IPS-NIHi7 (cell line): Measurements from ENCODE around the gene ALDH18A1.
"Not testable (repeated sequence)": the region's sequence is repeated elsewhere in the genome, so short reads cannot be mapped to it uniquely, and the experiment has no call there.

Experiments used
- DNase-seq: peaks from one replicate; pipeline ENCODE4 v3.0.0; 2012; ENCODE audit warnings: mixed read lengths; ENCODE audit errors: extremely low spot score

Gene ALDH18A1

GRCh38 chr10:95650232-95650631 lies 6.3 kb downstream of the ALDH18A1 start:
- DNase-seq: peak; percentile 29

GRCh38 chr10:95648138-95648537 lies 8.4 kb downstream of the ALDH18A1 start:
- DNase-seq: no peak

- DNase-seq: no peak
Observed at GRCh38 chr10:95646160-95646559, 10.4 kb downstream of the ALDH18A1 start.

GRCh38 chr10:95644901-95645300 lies 11.6 kb downstream of the ALDH18A1 start:
- no peak for DNase-seq

- DNase-seq: no peak
Observed at GRCh38 chr10:95640891-95641315, 15.6 kb downstream of the ALDH18A1 start.

- no peak for DNase-seq
Observed at GRCh38 chr10:95637911-95638310, 18.6 kb downstream of the ALDH18A1 start.

GRCh38 chr10:95637140-95637539 lies 19.4 kb downstream of the ALDH18A1 start:
- DNase-seq: no peak

GRCh38 chr10:95635319-95635733 lies 21.2 kb downstream of the ALDH18A1 start:
- no peak for DNase-seq

- no peak for DNase-seq
Observed at GRCh38 chr10:95628786-95629185, 27.7 kb downstream of the ALDH18A1 start.

GRCh38 chr10:95626500-95626899 lies 30.0 kb downstream of the ALDH18A1 start:
- DNase-seq: no peak

- DNase-seq: not testable (repeated sequence)
Observed at GRCh38 chr10:95620415-95620814, 36.1 kb downstream of the ALDH18A1 start.

- no peak for DNase-seq
Observed at GRCh38 chr10:95618101-95618500, 38.4 kb downstream of the ALDH18A1 start.

GRCh38 chr10:95616446-95616845 lies 40.1 kb downstream of the ALDH18A1 start:
- no peak for DNase-seq

GRCh38 chr10:95613330-95613729 lies 43.2 kb downstream of the ALDH18A1 start:
- no peak for DNase-seq

GRCh38 chr10:95610727-95611126 lies 45.8 kb downstream of the ALDH18A1 start:
- no peak for DNase-seq

- DNase-seq: no peak
Observed at GRCh38 chr10:95606922-95607321, 49.6 kb downstream of the ALDH18A1 start.

- DNase-seq: no peak
Observed at GRCh38 chr10:95605163-95605562, 51.3 kb downstream of the ALDH18A1 start.

- no peak for DNase-seq
Observed at GRCh38 chr10:95604630-95605029, 51.9 kb downstream of the ALDH18A1 start.

GRCh38 chr10:95602382-95602781 lies 54.1 kb downstream of the ALDH18A1 start:
- no peak for DNase-seq

- DNase-seq: peak; percentile 94
Observed at GRCh38 chr10:95601116-95601719, 55.3 kb downstream of the ALDH18A1 start.

- DNase-seq: no peak
Observed at GRCh38 chr10:95600158-95600557, 56.4 kb downstream of the ALDH18A1 start.

- DNase-seq: no peak
Observed at GRCh38 chr10:95597788-95598187, 58.7 kb downstream of the ALDH18A1 start.

- DNase-seq: no peak
Observed at GRCh38 chr10:95588025-95588424, 68.5 kb downstream of the ALDH18A1 start.
